Measurements from ENCODE around the gene CHPT1. TPM values are rescaled to one million over a fixed set of nuclear protein-coding genes. Genes with fewer than 3 reads are reported as not detected.

Gene CHPT1
- total RNA-seq, 4 donors from 2014 or later, result 47.3 to 130 (median 49.6) TPM

DNA sequence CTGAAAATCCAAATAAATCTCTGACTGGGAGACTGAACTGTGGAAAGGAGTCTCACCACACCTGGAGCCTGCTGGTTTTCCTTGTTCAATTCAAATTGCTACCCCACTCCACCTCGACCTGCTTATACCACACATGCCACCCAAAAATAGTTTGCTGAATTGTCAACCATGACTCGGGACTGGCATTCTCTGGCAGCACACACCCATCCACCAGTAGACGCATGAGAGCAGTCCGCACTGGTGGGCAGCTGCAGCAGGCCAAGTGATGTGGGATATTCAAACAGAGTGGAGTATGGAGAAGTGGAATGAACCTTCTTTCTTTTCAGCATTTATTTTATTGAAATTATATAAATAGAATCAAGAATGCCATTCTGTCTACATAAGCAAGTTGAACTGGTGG lies 80.5 kb downstream of the CHPT1 start:
- no peak for ATAC-seq
- 60% methylated on average over 2 of the region's 4 CpGs; no CpG with 5 or more reads in 1 of the 2 donors for WGBS, 2 donors (ENCODE audit: low coverage in 1 of 2)
- Histone ChIP-seq H3K27me3 (no peaks in the 10 kb centered on the region), H3K4me1 (peaks cover 0 to 32% (median 0%) of the 10 kb centered on the region in 3 donors), H3K36me3 (peaks cover 0 to 47% of the 10 kb centered on the region in 2 donors), H3K4me3 (no peak overlapping the region), H3K9me3 (no peaks in the 10 kb centered on the region), H3K27ac (peak overlapping the region in 2 of 4 donors; percentile 22 to 38)
- TF ChIP-seq POLR2AphosphoS5 (IDR thresholded peaks at IDR 0.05) (no peak), POLR2A (IDR thresholded peaks at IDR 0.05) (no peak), EP300 (IDR thresholded peaks at IDR 0.05) (no peak), CTCF (IDR thresholded peaks at IDR 0.05) (no peak)

Small RNAs within 50 kb of the gene (small RNA-seq; reads per million reads assigned to genes)
- gene RNU6-101P, result 0 reads per million in 4 donors
- 0 reads per million in 4 donors for gene RNY1P16

Other genes starting within 250 kb of the CHPT1 start
- gene SPIC, start 222.3 kb upstream of the CHPT1 start, total RNA-seq, result not detected
- under 1 TPM in 1 of 4 donors, not detected in 3; 0.15 TPM for gene MYBPC1, start 102.7 kb upstream of the CHPT1 start, total RNA-seq
- under 1 TPM in 1 of 4 donors, not detected in 3; 0.13 TPM for gene SYCP3, start 41.8 kb downstream of the CHPT1 start, total RNA-seq
- 10 to 100 TPM; 25.8 to 43.2 (median 36.3) TPM for gene GNPTAB, start 133.3 kb downstream of the CHPT1 start, total RNA-seq
- 10 to 100 TPM; 13.2 to 29.1 (median 21.2) TPM for gene DRAM1, start 179.9 kb downstream of the CHPT1 start, total RNA-seq

Measured in gastroesophageal sphincter (tissue), 4 donors.